PC-9 (cell line): ENCODE measurements around the gene GYS1.

Experiments
- CTCF ChIP-seq: fragments of 200-600 bp; sonication (generic); conservative IDR thresholded peaks from 2 replicates; pipeline ENCODE4 v1.6.1; 2017; ENCODE audit warnings: mixed run types, antibody characterized with exemption, mild to moderate bottlenecking, moderate library complexity
- EZH2 ChIP-seq: fragments of 200-600 bp; sonication (generic); IDR thresholded peaks from 2 replicates; pipeline ENCODE4 v1.8.0; 2017; ENCODE audit warnings: antibody characterized with exemption, low read depth

- TF ChIP-seq CTCF (no peak), EZH2 (no peak)
Measured at GRCh38 chr19:48985711-48986110, 7.4 kb downstream of the GYS1 start.
